Tibial nerve (tissue), 3 donors: ENCODE results near the gene IL9R.

Experiments used
- CTCF ChIP-seq, 5 experiments: fragments of 200-600 bp in 3 of 5; fragments of 450-650 bp in 2 of 5; sonication (generic) in 3 of 5; IDR thresholded peaks; one replicate each; pipeline ENCODE4 v1.5.1; 2016 to 2019; ENCODE audit warnings: antibody characterized with exemption in 5 of 5, mild to moderate bottlenecking in 3 of 5, moderate library complexity in 2 of 5
- POLR2A ChIP-seq, 2 donors: fragments of 450-650 bp; IDR thresholded peaks; one replicate each; pipeline ENCODE4 v1.6.1; 2017; ENCODE audit warnings: antibody characterized with exemption in 2 of 2, mild to moderate bottlenecking in 2 of 2, moderate library complexity in 2 of 2

GRCh38 chrX:156005144-156005543 is 7.6 kb downstream of the IL9R start:
- TF ChIP-seq POLR2A (IDR thresholded peaks at IDR 0.05), result no peak
- no peak for TF ChIP-seq CTCF (IDR thresholded peaks at IDR 0.05)
